ENCODE results near the gene MAP3K15. TPM values are rescaled to one million over a fixed set of nuclear protein-coding genes. Genes with fewer than 3 reads are reported as not detected.

Gene MAP3K15
- total RNA-seq, 1 donor from 2014 or later = 1.1 TPM

DNA sequence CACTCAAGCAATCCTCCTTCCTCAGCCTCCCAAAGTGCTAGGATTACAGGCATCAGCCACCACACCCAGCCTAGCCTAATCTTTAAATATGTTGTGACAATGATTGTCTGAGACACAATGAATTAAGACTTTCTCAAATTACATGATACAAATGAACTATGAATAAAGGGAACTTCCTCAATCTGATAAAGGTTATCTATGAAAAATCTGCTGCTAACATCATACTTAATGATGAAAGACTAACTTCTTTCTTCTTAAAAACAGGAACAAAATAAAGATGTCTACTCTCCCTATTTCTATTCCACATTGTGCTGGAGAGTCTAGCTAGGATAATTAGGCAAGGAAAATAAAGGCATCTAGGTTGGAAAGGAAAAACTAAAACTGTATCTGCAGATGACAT is 111.6 kb downstream of the MAP3K15 start:
- Histone ChIP-seq H3K27ac (no peak overlapping the region), H2AFZ (replicated peaks) (no peak overlapping the region), H3K4me3 (no peak overlapping the region), H3F3A (ENCODE audit: low read depth) (no peaks in the 10 kb centered on the region), H4K20me1 (ENCODE audit: low read depth) (no peaks in the 10 kb centered on the region), H3K4me1 (no peaks in the 10 kb centered on the region), H3K27me3 (no peaks in the 10 kb centered on the region), H3K9me3 (ENCODE audit: low read depth) (no peaks in the 10 kb centered on the region), H3K36me3 (no peaks in the 10 kb centered on the region), H3K4me2 (no peak overlapping the region), H3K9ac (no peak overlapping the region), H3K79me2 (ENCODE audit: low read depth) (no peaks in the 10 kb centered on the region)
- Mint-ChIP-seq H3K36me3 (no peaks in the 10 kb centered on the region), H3K27ac (no peak overlapping the region), H3K27me3 (ENCODE audit: insufficient read depth, low read depth) (no peaks in the 10 kb centered on the region), H3K9me3 (peaks cover 2% of the 10 kb centered on the region), H3K4me3 (no peak overlapping the region), H3K4me1 (no peaks in the 10 kb centered on the region)
- DNase-seq (ENCODE audit: low spot score) = no peak
- TF ChIP-seq EZH2 (IDR thresholded peaks at IDR 0.05) (no peak), EZH2phosphoT487 (IDR thresholded peaks at IDR 0.05) (no peak)
- TF ChIP-seq, protein P1, sequence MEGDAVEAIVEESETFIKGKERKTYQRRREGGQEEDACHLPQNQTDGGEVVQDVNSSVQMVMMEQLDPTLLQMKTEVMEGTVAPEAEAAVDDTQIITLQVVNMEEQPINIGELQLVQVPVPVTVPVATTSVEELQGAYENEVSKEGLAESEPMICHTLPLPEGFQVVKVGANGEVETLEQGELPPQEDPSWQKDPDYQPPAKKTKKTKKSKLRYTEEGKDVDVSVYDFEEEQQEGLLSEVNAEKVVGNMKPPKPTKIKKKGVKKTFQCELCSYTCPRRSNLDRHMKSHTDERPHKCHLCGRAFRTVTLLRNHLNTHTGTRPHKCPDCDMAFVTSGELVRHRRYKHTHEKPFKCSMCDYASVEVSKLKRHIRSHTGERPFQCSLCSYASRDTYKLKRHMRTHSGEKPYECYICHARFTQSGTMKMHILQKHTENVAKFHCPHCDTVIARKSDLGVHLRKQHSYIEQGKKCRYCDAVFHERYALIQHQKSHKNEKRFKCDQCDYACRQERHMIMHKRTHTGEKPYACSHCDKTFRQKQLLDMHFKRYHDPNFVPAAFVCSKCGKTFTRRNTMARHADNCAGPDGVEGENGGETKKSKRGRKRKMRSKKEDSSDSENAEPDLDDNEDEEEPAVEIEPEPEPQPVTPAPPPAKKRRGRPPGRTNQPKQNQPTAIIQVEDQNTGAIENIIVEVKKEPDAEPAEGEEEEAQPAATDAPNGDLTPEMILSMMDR (IDR thresholded peaks at IDR 0.05) = no peak

DNA sequence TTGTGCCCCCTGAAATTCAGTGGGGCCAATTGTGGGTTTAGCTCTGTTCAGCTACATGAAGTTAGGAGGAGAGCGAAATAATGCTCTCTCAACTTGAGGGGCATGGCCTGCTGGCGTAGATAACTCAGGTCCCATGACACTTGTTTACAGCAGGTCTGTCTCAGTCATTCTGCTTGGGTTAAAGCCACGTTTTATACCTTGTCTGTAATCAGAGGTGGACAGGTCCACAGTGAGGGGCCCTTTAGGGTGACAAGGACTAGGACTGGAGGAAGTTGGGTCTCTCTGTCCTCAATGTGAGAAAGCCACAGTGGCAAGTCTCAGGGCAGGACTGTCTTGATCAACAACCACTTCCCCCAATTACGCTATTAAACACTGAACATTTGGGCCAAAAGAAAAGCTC is 122.6 kb downstream of the MAP3K15 start:
- no peak overlapping the region for H3K27ac ChIP-seq
- H2AFZ ChIP-seq (replicated peaks) = no peak overlapping the region
- peaks cover 4% of the 10 kb centered on the region for H3K9me3 Mint-ChIP-seq
- H4K20me1 ChIP-seq (ENCODE audit: low read depth) = no peaks in the 10 kb centered on the region
- no peak for DNase-seq (ENCODE audit: low spot score)
- no peak overlapping the region for H3K27ac Mint-ChIP-seq
- H3F3A ChIP-seq (ENCODE audit: low read depth) = no peaks in the 10 kb centered on the region
- TF ChIP-seq, protein P1 (IDR thresholded peaks at IDR 0.05) = no peak
- TF ChIP-seq EZH2phosphoT487 (IDR thresholded peaks at IDR 0.05) = no peak
- no peak for TF ChIP-seq EZH2 (IDR thresholded peaks at IDR 0.05)
- H3K27me3 ChIP-seq = no peaks in the 10 kb centered on the region
- no peaks in the 10 kb centered on the region for H3K9me3 ChIP-seq (ENCODE audit: low read depth)
- no peak overlapping the region for H3K9ac ChIP-seq
- H3K36me3 Mint-ChIP-seq = no peaks in the 10 kb centered on the region
- H3K79me2 ChIP-seq (ENCODE audit: low read depth) = no peaks in the 10 kb centered on the region
- H3K4me3 ChIP-seq = no peak overlapping the region
- H3K4me3 Mint-ChIP-seq = no peak overlapping the region
- H3K36me3 ChIP-seq = no peaks in the 10 kb centered on the region
- no peaks in the 10 kb centered on the region for H3K4me1 ChIP-seq
- no peak overlapping the region for H3K4me2 ChIP-seq
- H3K27me3 Mint-ChIP-seq (ENCODE audit: insufficient read depth, low read depth) = no peaks in the 10 kb centered on the region
- no peaks in the 10 kb centered on the region for H3K4me1 Mint-ChIP-seq

DNA sequence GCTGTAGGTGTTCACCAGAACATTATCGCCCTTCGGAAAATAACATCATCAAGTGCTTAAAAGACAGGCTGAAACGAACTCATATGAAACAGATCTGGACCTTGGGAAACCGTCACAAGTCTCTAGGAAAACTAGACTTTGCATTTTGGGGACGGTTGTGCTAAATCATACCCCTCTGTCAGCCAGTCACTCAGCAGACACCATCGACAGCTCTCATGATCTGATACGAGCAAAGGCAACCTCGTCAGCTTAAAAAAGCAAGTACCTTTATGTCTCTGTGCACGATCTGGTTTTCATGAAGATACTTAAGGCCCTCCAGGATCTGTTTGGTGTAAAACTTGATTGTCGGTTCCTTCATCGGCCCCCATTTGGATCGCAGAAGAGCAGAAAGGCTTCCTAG is 123.2 kb downstream of the MAP3K15 start:
- Histone ChIP-seq H4K20me1 (ENCODE audit: low read depth) (no peaks in the 10 kb centered on the region), H3K4me2 (no peak overlapping the region), H3K79me2 (ENCODE audit: low read depth) (no peaks in the 10 kb centered on the region), H3K4me3 (no peak overlapping the region), H3K4me1 (no peaks in the 10 kb centered on the region), H3K36me3 (no peaks in the 10 kb centered on the region), H3K27ac (no peak overlapping the region), H3K27me3 (no peaks in the 10 kb centered on the region), H3K9ac (no peak overlapping the region), H3K9me3 (ENCODE audit: low read depth) (no peaks in the 10 kb centered on the region), H2AFZ (replicated peaks) (no peak overlapping the region), H3F3A (ENCODE audit: low read depth) (no peaks in the 10 kb centered on the region)
- Mint-ChIP-seq H3K4me3 (no peak overlapping the region), H3K27ac (no peak overlapping the region), H3K9me3 (peaks cover 4% of the 10 kb centered on the region), H3K36me3 (no peaks in the 10 kb centered on the region), H3K4me1 (no peaks in the 10 kb centered on the region), H3K27me3 (ENCODE audit: insufficient read depth, low read depth) (no peaks in the 10 kb centered on the region)
- no peak for DNase-seq (ENCODE audit: low spot score)
- TF ChIP-seq EZH2phosphoT487 (IDR thresholded peaks at IDR 0.05) = no peak
- TF ChIP-seq, protein P1 (IDR thresholded peaks at IDR 0.05) = no peak
- no peak for TF ChIP-seq EZH2 (IDR thresholded peaks at IDR 0.05)
